Activated naive CD8-positive, alpha-beta T cell treated with anti-CD3 and anti-CD28 coated beads for 36 hours (primary cell): ENCODE results near the gene RGS10. TPM values are rescaled to one million over a fixed set of nuclear protein-coding genes. Genes with fewer than 3 reads are reported as not detected.

ENCODE experiments used
- DNase-seq: peaks from one replicate; pipeline ENCODE4 v3.0.0; 2021
- H3K27ac Mint-ChIP-seq: one replicate; pipeline ENCODE4 v1.8.0; 2022; ENCODE audit warnings: mild to moderate bottlenecking, moderate library complexity, mixed read lengths
- H3K27me3 Mint-ChIP-seq: one replicate; pipeline ENCODE4 v1.8.0; 2022; ENCODE audit warnings: mild to moderate bottlenecking, mixed read lengths
- H3K36me3 Mint-ChIP-seq: one replicate; pipeline ENCODE4 v1.8.0; 2021; ENCODE audit warnings: mild to moderate bottlenecking, mixed read lengths
- H3K4me1 Mint-ChIP-seq: one replicate; pipeline ENCODE4 v1.8.0; 2021; ENCODE audit warnings: mixed read lengths
- H3K4me3 Mint-ChIP-seq: one replicate; pipeline ENCODE4 v1.8.0; 2022; ENCODE audit warnings: mild to moderate bottlenecking, moderate library complexity, mixed read lengths
- H3K9me3 Mint-ChIP-seq: one replicate; pipeline ENCODE4 v1.8.0; 2022; ENCODE audit warnings: mixed read lengths
- total RNA-seq, 2 experiments: library from RNA; stranded (reverse); gene quantifications; one replicate each; pipeline ENCODE4 v1.2.3, GENCODE V29; 2021

Gene RGS10
- total RNA-seq, 2 experiments from 2014 or later = 273 to 294 TPM

GRCh38 chr10:119481781-119482426 lies 60.6 kb downstream of the RGS10 start:
- H3K4me1 Mint-ChIP-seq = peaks cover 32% of the 10 kb centered on the region
- H3K27ac Mint-ChIP-seq = no peak overlapping the region
- no peaks in the 10 kb centered on the region for H3K36me3 Mint-ChIP-seq
- H3K27me3 Mint-ChIP-seq = no peaks in the 10 kb centered on the region
- no peak overlapping the region for H3K4me3 Mint-ChIP-seq
- DNase-seq = no peak
- H3K9me3 Mint-ChIP-seq = no peaks in the 10 kb centered on the region

GRCh38 chr10:119480667-119481066 lies 61.9 kb downstream of the RGS10 start:
- H3K4me3 Mint-ChIP-seq = no peak overlapping the region

GRCh38 chr10:119479532-119479931 lies 63.0 kb downstream of the RGS10 start:
- H3K27me3 Mint-ChIP-seq = no peaks in the 10 kb centered on the region
- no peak for DNase-seq
- H3K4me1 Mint-ChIP-seq = peaks cover 32% of the 10 kb centered on the region
- peak overlapping the region; percentile 77 for H3K27ac Mint-ChIP-seq
- no peaks in the 10 kb centered on the region for H3K9me3 Mint-ChIP-seq
- H3K36me3 Mint-ChIP-seq = no peaks in the 10 kb centered on the region
- no peak overlapping the region for H3K4me3 Mint-ChIP-seq

More at GRCh38 chr10:119480667-119481066, 61.9 kb downstream of the RGS10 start:
- Mint-ChIP-seq H3K36me3 (no peaks in the 10 kb centered on the region), H3K27me3 (no peaks in the 10 kb centered on the region), H3K27ac (no peak overlapping the region), H3K4me1 (peaks cover 35% of the 10 kb centered on the region), H3K9me3 (no peaks in the 10 kb centered on the region)
- DNase-seq = no peak

- H3K4me3 Mint-ChIP-seq = peak overlapping the region; percentile 46
- DNase-seq = no peak
- peaks cover 32% of the 10 kb centered on the region for H3K4me1 Mint-ChIP-seq
- H3K9me3 Mint-ChIP-seq = peaks cover 1% of the 10 kb centered on the region
- no peaks in the 10 kb centered on the region for H3K27me3 Mint-ChIP-seq
- H3K36me3 Mint-ChIP-seq = no peaks in the 10 kb centered on the region
- H3K27ac Mint-ChIP-seq = peak overlapping the region; percentile 77
Observed at GRCh38 chr10:119478811-119479341, 63.6 kb downstream of the RGS10 start.

- peak; percentile 56 for DNase-seq
- Mint-ChIP-seq H3K4me3 (peak overlapping the region; percentile 30), H3K36me3 (no peaks in the 10 kb centered on the region), H3K27me3 (no peaks in the 10 kb centered on the region), H3K4me1 (peaks cover 32% of the 10 kb centered on the region), H3K27ac (peak overlapping the region; percentile 77), H3K9me3 (peaks cover 1% of the 10 kb centered on the region)
Observed at GRCh38 chr10:119478111-119478802, 64.3 kb downstream of the RGS10 start.

- Mint-ChIP-seq H3K36me3 (no peaks in the 10 kb centered on the region), H3K27ac (no peak overlapping the region), H3K27me3 (no peaks in the 10 kb centered on the region), H3K4me3 (no peak overlapping the region), H3K9me3 (peaks cover 1% of the 10 kb centered on the region), H3K4me1 (peaks cover 32% of the 10 kb centered on the region)
- no peak for DNase-seq
Observed at GRCh38 chr10:119477444-119477843, 65.1 kb downstream of the RGS10 start.

GRCh38 chr10:119474606-119475005 lies 67.9 kb downstream of the RGS10 start:
- H3K27ac Mint-ChIP-seq = no peak overlapping the region
- peaks cover 32% of the 10 kb centered on the region for H3K4me1 Mint-ChIP-seq
- H3K9me3 Mint-ChIP-seq = peaks cover 1% of the 10 kb centered on the region
- no peaks in the 10 kb centered on the region for H3K36me3 Mint-ChIP-seq
- no peak for DNase-seq
- no peaks in the 10 kb centered on the region for H3K27me3 Mint-ChIP-seq
- H3K4me3 Mint-ChIP-seq = no peak overlapping the region

- no peaks in the 10 kb centered on the region for H3K36me3 Mint-ChIP-seq
- no peak for DNase-seq
- H3K27me3 Mint-ChIP-seq = no peaks in the 10 kb centered on the region
- no peak overlapping the region for H3K27ac Mint-ChIP-seq
- no peak overlapping the region for H3K4me3 Mint-ChIP-seq
- peaks cover 1% of the 10 kb centered on the region for H3K9me3 Mint-ChIP-seq
- peaks cover 23% of the 10 kb centered on the region for H3K4me1 Mint-ChIP-seq
Observed at GRCh38 chr10:119473771-119474170, 68.7 kb downstream of the RGS10 start.

- H3K27me3 Mint-ChIP-seq = no peaks in the 10 kb centered on the region
- H3K9me3 Mint-ChIP-seq = peaks cover 1% of the 10 kb centered on the region
- DNase-seq = no peak
- H3K27ac Mint-ChIP-seq = no peak overlapping the region
- H3K4me1 Mint-ChIP-seq = peaks cover 11% of the 10 kb centered on the region
- H3K36me3 Mint-ChIP-seq = no peaks in the 10 kb centered on the region
- H3K4me3 Mint-ChIP-seq = no peak overlapping the region
Observed at GRCh38 chr10:119470920-119471702, 71.4 kb downstream of the RGS10 start.

- Mint-ChIP-seq H3K27ac (no peak overlapping the region), H3K27me3 (no peaks in the 10 kb centered on the region), H3K36me3 (no peaks in the 10 kb centered on the region), H3K4me1 (peaks cover 11% of the 10 kb centered on the region), H3K4me3 (no peak overlapping the region), H3K9me3 (peaks cover 1% of the 10 kb centered on the region)
- no peak for DNase-seq
Observed at GRCh38 chr10:119469846-119470245, 72.7 kb downstream of the RGS10 start.

- Mint-ChIP-seq H3K9me3 (peaks cover 1% of the 10 kb centered on the region), H3K36me3 (no peaks in the 10 kb centered on the region), H3K4me1 (peaks cover 11% of the 10 kb centered on the region), H3K27ac (no peak overlapping the region), H3K27me3 (no peaks in the 10 kb centered on the region), H3K4me3 (no peak overlapping the region)
- no peak for DNase-seq
Observed at GRCh38 chr10:119469325-119469707, 73.2 kb downstream of the RGS10 start.

- H3K4me1 Mint-ChIP-seq = peaks cover 11% of the 10 kb centered on the region
- H3K27ac Mint-ChIP-seq = no peak overlapping the region
- H3K4me3 Mint-ChIP-seq = no peak overlapping the region
- H3K36me3 Mint-ChIP-seq = no peaks in the 10 kb centered on the region
- no peaks in the 10 kb centered on the region for H3K9me3 Mint-ChIP-seq
- no peaks in the 10 kb centered on the region for H3K27me3 Mint-ChIP-seq
- no peak for DNase-seq
Observed at GRCh38 chr10:119468542-119469324, 73.8 kb downstream of the RGS10 start.

GRCh38 chr10:119466655-119467054 lies 75.9 kb downstream of the RGS10 start:
- Mint-ChIP-seq H3K4me1 (peaks cover 11% of the 10 kb centered on the region), H3K27me3 (no peaks in the 10 kb centered on the region), H3K4me3 (no peak overlapping the region), H3K9me3 (no peaks in the 10 kb centered on the region), H3K27ac (no peak overlapping the region), H3K36me3 (no peaks in the 10 kb centered on the region)
- peak; percentile 50 for DNase-seq

- H3K4me1 Mint-ChIP-seq = peaks cover 10% of the 10 kb centered on the region
- no peaks in the 10 kb centered on the region for H3K36me3 Mint-ChIP-seq
- H3K27me3 Mint-ChIP-seq = no peaks in the 10 kb centered on the region
- no peak for DNase-seq
- no peak overlapping the region for H3K27ac Mint-ChIP-seq
- H3K9me3 Mint-ChIP-seq = no peaks in the 10 kb centered on the region
- H3K4me3 Mint-ChIP-seq = no peak overlapping the region
Observed at GRCh38 chr10:119466076-119466475, 76.4 kb downstream of the RGS10 start.
